ENCODE results near the gene ZNF467.

ZNF467 gene

GRCh38 chr7:149728491-149729375 lies 44.7 kb downstream of the ZNF467 start:
- no peak for DNase-seq (ENCODE audit: low read depth in 3 of 3)

DNA sequence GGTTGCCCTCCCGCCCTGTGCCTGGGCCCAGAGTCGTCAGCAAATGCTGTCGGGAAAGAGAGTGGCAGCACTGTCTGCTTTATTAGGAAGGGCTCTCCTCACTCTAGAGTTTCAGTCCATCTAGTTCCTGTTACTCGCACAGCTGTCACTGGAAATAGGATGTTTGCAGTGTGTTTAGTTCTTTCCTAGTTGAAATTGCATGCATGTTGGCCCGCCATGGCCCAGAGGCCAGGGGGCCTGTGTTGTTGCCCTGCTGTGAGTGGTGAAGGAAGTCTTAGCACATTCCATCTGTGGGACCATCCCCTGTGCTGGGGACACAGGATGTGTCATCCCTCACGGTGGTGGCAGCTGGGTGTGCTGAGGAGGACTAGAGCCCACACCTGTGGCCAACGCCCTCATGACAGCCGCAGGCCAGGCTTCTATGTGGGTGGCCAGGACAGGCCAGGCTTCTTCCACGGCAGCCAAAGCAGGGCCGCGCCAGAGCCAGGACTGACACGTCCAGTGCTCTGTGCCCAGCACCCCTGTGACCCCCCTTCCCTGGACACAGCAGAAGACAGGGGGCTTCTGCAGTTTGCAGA lies 45.4 kb downstream of the ZNF467 start:
- DNase-seq (ENCODE audit: low read depth in 3 of 3), result no peak

DNA sequence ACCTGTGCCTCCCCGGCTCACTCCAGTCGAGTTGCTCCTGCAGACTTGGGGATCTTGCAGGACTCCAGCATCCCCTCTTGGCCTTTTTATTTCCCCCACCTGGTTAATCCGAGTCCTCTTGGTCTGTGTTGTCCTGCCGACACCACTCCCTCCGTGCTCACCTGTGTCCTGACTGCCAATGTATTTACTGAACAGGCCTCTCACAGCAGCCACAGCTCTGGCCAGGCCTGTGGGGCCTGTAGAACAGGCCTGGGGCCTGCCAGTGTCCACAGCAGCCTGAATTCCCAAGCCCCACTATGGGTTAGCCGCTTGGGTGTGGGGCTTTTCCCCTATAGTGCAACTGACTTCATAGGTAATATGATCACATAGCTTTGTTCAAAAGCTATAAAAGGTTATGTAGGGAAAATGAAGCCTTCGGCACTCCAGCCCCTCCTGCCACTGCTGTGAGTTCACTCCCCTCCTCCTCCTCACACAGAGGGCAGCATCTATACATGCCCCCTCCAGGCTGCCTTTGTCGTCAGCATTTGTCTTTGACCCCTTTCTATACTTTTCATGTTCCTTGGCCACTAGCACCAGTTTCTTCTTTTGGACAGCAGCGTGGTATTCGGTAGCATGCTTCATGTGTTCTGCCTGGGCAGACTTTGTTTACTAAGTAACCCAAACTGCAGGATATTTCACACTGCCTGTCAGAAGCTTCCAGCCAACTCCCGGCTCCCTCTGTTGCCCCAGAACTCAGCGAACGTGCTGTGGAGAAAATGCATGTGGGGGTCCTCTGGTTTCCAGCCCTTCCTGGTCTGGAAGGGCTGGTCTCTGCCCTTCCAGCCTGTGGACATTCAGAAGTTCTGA lies 46.1 kb downstream of the ZNF467 start:
- no peak for DNase-seq (ENCODE audit: low read depth in 3 of 3)

GRCh38 chr7:149725916-149726315 lies 47.5 kb downstream of the ZNF467 start:
- DNase-seq (ENCODE audit: low read depth in 3 of 3), result no peak

GRCh38 chr7:149725426-149725821 lies 48.0 kb downstream of the ZNF467 start:
- no peak for DNase-seq (ENCODE audit: low read depth in 3 of 3)

DNA sequence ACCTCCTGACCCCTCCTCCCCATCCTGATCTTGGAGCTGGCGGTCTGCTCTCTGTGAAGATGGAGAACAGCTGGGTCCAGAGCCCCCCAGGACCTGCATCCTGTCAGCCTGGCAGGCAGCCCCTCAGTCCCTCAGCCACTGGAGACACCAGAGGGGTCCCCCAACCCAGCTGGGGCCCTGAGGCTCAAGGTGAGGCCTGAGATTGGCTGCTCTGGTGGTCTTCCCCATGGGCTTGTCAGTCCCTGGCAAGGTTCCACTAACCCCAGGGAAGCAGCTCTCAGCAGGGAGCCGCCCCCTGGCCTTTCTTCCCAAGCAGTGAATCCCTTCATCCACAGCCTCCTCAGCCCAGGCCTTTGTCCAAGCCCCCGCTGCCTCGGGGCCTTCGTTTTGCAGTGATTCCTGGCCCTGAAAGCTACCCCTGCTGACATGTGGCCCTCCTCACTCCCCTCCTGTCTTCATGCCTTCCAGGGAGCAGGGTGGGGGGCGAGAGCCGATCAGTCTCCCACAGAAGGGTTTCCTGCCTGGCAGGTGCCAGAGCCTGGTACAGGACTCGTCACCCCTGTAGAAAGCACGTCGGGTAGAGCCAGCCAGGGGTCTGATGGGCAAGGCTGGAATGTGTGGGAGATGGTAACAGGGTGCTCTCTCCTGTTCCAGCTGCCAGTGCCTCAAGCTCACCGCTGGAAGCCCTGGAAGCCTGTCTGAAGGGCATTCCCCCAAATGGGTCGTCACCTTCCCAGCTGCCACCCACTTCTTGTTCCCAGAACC lies 48.5 kb downstream of the ZNF467 start:
- no peak for DNase-seq (ENCODE audit: low read depth in 3 of 3)

DNA sequence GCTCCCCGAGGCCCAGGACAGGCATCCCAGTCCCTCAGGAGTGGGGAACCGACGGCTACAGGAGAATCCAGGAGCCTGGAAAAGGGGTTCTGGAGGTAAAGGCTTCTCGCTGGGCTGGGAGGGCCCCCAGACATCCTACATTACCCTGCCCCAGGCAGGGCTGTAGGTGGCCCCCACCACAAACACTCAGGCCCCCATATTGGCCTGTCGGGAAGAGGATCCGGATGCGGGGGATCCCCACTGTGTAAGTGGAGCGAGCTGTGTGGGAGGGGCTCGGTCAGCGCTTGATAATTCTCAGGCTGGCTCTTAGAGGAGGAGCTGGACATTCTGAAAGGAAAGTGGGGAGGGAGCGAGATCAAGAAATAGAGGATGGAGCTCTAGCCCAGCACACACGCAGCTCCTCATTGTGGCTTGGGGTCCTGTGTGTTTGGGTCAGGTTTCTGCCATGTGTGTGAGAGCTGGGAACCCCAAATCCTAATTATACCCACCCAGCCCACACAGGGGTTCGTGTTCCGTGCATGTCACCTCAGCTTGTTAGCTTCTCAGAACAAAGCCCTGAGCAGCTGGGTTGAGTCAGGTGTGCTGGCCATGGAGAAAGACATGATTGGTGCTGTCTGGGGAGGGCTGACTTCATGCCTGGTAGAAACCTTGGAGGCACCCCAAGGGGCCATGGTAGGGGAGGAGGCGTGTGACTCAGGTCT lies 49.4 kb downstream of the ZNF467 start:
- no peak for DNase-seq (ENCODE audit: low read depth in 3 of 3)

DNA sequence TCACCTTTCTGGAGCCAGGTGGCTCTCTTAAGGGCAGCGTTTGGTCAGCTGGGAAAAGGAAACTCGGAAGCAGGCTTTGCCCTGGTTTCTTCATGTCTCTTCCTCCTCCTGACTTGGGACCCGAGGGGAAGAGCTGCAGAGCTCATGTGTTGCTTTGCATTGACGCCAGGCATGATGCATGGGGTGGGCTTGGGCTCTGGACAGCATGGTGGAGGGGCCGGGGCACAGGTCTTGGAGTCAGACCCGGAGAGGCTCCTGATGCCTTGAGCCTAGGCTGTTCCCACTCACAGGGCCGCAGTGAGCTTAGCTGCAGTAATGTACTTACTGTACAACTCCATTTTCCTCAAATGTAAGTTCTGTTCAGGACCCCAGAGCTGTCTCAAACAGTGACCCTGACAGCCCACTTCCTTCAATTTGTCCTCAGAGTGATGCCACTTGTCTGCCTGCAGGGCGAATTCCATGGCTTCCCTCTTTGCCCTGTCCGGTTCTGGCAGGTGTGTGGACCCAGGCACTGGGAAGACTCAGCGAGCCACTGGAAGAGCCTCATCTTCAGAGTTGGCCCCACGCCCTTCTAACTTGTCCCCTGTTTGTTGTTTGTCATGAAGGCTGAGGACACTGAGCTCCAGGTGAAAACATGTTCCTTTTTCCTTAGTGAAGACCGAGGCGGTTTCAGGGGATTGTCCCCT lies 50.2 kb downstream of the ZNF467 start:
- DNase-seq (ENCODE audit: low read depth in 3 of 3), result no peak

DNA sequence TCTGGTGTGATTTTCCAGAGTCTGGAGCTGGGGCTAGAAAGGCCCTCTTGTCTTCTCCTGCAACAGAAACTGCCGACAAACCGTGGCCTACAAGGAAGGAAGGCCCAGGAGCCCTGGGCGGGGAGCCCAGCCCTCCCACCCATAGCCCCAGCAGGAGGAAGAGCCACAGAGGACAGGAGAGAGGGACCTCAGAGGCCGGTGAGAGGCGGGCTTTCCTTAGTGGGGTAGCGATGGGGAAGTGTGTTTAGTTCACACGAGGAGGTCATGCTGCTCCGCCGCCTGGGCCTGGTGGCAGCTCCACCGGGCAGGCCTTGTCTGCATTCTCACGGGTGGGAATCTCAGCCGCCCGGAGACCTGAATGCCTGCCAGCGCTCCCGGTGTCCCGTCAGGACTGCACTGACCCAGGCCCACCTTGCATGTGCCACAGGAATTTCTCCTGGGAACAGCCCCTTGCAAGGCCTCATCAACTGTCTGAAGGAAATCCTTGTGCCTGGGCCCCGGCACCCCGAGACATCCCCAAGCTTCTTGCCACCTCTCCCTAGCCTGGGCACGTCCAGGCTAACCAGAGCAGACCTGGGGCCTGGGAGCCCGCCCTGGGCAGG lies 50.9 kb downstream of the ZNF467 start:
- no peak for DNase-seq (ENCODE audit: low read depth in 3 of 3)

DNA sequence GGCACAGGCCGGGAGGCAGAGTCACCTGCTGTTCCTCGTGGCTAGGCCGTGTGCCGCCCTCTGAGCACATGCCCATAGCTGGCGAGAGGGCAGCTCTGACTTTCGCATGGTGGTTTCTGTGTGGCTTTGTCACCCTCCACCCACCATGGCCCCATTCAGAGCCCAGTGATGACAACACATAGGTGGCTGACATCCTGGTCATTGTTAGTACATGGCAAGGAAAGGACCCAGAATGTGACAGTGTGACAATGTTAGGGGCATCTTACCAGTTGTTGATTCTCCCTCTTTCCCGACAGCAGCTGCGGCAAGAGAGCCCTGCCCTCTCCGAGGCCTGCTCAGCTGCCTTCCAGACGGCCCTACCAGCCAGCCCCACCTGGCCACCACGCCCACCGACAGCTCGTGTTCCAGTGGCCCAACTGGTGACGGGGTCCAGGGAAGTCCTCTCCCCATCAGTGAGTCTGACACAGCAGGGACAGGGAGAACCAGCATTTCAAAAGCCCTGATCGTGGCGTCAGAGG lies 52.2 kb downstream of the ZNF467 start:
- no peak for DNase-seq (ENCODE audit: low read depth in 3 of 3)

GRCh38 chr7:149720372-149721083 lies 52.9 kb downstream of the ZNF467 start:
- no peak for DNase-seq (ENCODE audit: low read depth in 3 of 3)

DNA sequence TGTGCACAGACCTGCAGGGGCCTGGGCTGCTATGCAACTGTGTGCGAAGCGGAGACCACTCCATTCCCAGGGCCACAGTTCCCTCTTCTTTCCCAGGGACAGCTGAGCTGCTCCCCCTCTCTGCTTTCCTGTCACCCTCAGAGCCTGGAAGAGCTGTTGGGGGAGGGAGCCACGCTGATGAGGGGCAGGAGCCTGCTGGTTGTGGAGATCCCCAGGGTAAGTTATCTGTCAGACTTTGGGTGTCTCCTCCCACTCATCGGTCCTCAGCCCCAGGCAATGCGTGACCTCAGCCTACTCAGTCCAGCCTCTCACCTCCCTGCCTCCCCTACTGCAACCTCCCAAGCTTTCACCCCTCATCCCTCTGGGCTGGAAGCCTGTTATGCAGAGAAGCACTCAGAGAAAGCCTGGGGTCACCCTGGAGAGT lies 53.5 kb downstream of the ZNF467 start:
- no peak for DNase-seq (ENCODE audit: low read depth in 3 of 3)

GRCh38 chr7:149719050-149719899 lies 54.1 kb downstream of the ZNF467 start:
- DNase-seq (ENCODE audit: low read depth in 3 of 3), result no peak

GRCh38 chr7:149718730-149719049 lies 54.7 kb downstream of the ZNF467 start:
- no peak for DNase-seq (ENCODE audit: low read depth in 3 of 3)

DNA sequence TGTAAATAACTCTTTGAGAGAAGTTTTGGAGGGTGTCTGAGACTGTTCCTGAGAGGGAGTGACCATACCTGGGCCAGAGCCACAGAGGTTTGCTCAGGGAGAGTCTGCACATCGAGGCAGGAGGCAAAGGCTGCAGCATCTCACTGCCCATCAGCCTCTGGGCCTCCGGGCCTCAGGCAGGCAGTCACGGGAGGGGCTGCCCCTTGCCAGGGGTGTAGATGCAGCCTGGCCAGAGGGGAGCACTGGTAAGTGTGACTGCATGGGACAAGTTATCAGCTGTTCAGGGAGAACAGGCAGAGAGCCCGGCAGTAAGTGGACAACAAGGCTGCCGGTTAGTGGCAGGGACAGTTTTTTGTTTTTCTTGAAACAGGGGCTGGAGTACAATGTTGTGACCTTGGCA lies 55.9 kb downstream of the ZNF467 start:
- DNase-seq (ENCODE audit: low read depth in 3 of 3), result no peak

GRCh38 chr7:149716932-149717307 lies 56.5 kb downstream of the ZNF467 start:
- DNase-seq (ENCODE audit: low read depth in 3 of 3), result no peak

DNA sequence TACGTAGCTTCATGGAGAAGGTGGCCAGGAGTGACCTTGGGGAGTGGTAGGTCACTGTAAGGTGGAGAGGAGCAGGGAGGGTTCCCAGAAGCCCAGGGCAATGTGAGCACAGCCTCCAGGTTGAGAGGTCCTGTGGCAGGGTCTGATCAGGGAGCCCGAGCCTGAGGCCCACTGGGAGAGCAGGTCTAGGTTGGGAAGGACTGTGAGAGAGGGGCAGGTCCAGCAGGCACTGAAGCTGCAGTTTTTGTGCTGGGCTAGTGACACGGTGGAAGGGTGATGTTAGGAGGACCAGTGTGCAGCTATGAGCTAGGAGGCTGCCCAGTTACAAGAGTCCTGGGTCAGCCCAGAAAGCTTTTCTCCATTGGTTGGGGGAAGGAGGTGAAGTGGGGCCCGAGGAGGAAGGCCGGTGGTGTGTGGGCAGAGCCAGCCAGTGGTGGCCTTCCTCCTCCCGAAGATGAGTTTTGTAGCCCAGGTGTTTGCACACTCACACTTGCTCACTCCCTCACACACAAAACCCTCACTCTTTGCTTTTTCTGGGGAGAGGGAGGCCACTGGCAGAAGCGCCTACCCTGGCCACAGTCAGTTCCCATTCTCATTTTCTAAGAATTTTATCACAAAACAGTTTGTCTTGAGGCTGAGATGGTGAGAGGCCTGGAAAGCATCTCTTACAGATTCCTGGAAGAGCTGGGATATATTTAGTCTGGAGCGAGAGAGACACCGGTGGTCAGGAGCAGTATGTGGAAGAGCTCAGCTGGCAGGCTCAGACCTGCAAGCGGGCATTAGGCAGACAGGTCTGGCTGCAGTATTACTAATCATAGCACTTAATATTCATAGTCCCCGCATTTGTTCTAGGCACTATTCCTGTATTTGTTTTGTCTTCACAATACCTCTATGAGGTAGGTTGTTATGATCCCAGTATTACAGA lies 57.1 kb downstream of the ZNF467 start:
- DNase-seq (ENCODE audit: low read depth in 3 of 3), result no peak

Data from stimulated activated CD4-positive, alpha-beta T cell treated with anti-CD3 and anti-CD28 coated beads, TNF-alpha, amount 100 ng/mL, for 4 hours (primary cell).